ENCODE measurements around the gene CATSPER4. TPM values are rescaled to one million over a fixed set of nuclear protein-coding genes. Genes with fewer than 3 reads are reported as not detected.
A peak's percentile ranks its signal among the peaks of the same experiment; 100 is the strongest.

The CATSPER4 gene
- total RNA-seq, 1 experiment from 2014 or later = 0.20 TPM

- peak; percentile 96 for DNase-seq
- Histone ChIP-seq H3K36me3 (ENCODE audit: control insufficient read depth, insufficient read depth, low read length) (no peaks in the 10 kb centered on the region), H3K4me1 (peaks cover 7% of the 10 kb centered on the region), H3K9me3 (no peaks in the 10 kb centered on the region), H3K4me3 (ENCODE audit: low read depth, low read length) (peak within 1 kb of the TSS; percentile 95), H3K27me3 (replicated peaks; ENCODE audit: control insufficient read depth, insufficient read depth, low read length) (no peaks in the 10 kb centered on the region)
- CTCF ChIA-PET = interaction anchor here (0.6 to 3.7 kb wide), 29 partner anchors 9 to 920 kb away, joined by 3 to 58 read pairs (median 4); partner anchors contain the start of genes C1orf232, CATSPER4, CNKSR1 and CRYBG2
- Mint-ChIP-seq H3K4me1 (ENCODE audit: low read depth, unreplicated experiment) (peaks cover 23% of the 10 kb centered on the region), H3K27me3 (ENCODE audit: insufficient read depth, unreplicated experiment) (no peaks in the 10 kb centered on the region), H3K9me3 (ENCODE audit: unreplicated experiment) (no peaks in the 10 kb centered on the region), H3K4me3 (ENCODE audit: unreplicated experiment) (peak within 1 kb of the TSS; percentile 88), H3K27ac (ENCODE audit: unreplicated experiment) (peak within 1 kb of the TSS; percentile 89), H3K36me3 (ENCODE audit: insufficient read depth, unreplicated experiment) (peaks cover 13% of the 10 kb centered on the region)
- POLR2A ChIA-PET = interaction anchor here (0.6 to 1.4 kb wide), 7 partner anchors 27 to 388 kb away, joined by 3 to 10 read pairs (median 4); partner anchors contain the start of genes CNKSR1 and ZNF593
- BruUV-seq (replicated peaks) = TSS peak; percentile 28
- peak; percentile 66 to 83 for TF ChIP-seq CTCF (IDR thresholded peaks at IDR 0.05; ENCODE audit: insufficient read depth in 1 of 2, low read depth in 1 of 2, low read length in 1 of 2, severe bottlenecking in 1 of 2, unreplicated experiment in 1 of 2)
- intact Hi-C loops (cut with micrococcal nuclease; ENCODE audit: unreplicated experiment) = loop anchor here (1.0 to 5.0 kb wide), 3 partner anchors 42 to 65 kb away; partner anchors contain the start of genes CATSPER4 and ZNF593
These were observed 43.7 kb downstream of the CATSPER4 start, which contains the start of gene CEP85 for GRCh38 chr1:26233903-26234643. Gene CEP85, plus strand, starts transcription at chr1:26234200. Its CDS starts 5,584 bp downstream, at chr1:26239784.

GRCh38 chr1:26234644-26235370 lies 44.4 kb downstream of the CATSPER4 start:
- H3K27ac Mint-ChIP-seq (ENCODE audit: unreplicated experiment) = peak overlapping the region; percentile 89
- no peaks in the 10 kb centered on the region for H3K27me3 ChIP-seq (replicated peaks; ENCODE audit: control insufficient read depth, insufficient read depth, low read length)
- no peaks in the 10 kb centered on the region for H3K36me3 ChIP-seq (ENCODE audit: control insufficient read depth, insufficient read depth, low read length)
- no peak for TF ChIP-seq CTCF (IDR thresholded peaks at IDR 0.05; ENCODE audit: insufficient read depth in 1 of 2, low read depth in 1 of 2, low read length in 1 of 2, severe bottlenecking in 1 of 2, unreplicated experiment in 1 of 2)
- peak in 1 of 2 experiments; percentile 18 for DNase-seq
- POLR2A ChIA-PET = interaction anchor here (0.6 to 1.4 kb wide), 6 partner anchors 27 to 65 kb away, joined by 3 to 10 read pairs (median 4); partner anchors contain the start of genes CNKSR1 and ZNF593
- peaks cover 7% of the 10 kb centered on the region for H3K4me1 ChIP-seq
- CTCF ChIA-PET = interaction anchor here (0.6 to 3.7 kb wide), 27 partner anchors 10 to 920 kb away, joined by 3 to 58 read pairs (median 4); partner anchors contain the start of genes C1orf232, CATSPER4, CNKSR1 and CRYBG2
- H3K9me3 Mint-ChIP-seq (ENCODE audit: unreplicated experiment) = no peaks in the 10 kb centered on the region
- H3K4me3 Mint-ChIP-seq (ENCODE audit: unreplicated experiment) = peak overlapping the region; percentile 88
- peaks cover 23% of the 10 kb centered on the region for H3K4me1 Mint-ChIP-seq (ENCODE audit: low read depth, unreplicated experiment)
- BruUV-seq (replicated peaks) = no TSS peak
- intact Hi-C loops (cut with micrococcal nuclease; ENCODE audit: unreplicated experiment) = loop anchor here (1.0 to 5.0 kb wide), 3 partner anchors 43 to 66 kb away; partner anchors contain the start of genes CATSPER4 and ZNF593
- H3K27me3 Mint-ChIP-seq (ENCODE audit: insufficient read depth, unreplicated experiment) = no peaks in the 10 kb centered on the region
- no peaks in the 10 kb centered on the region for H3K9me3 ChIP-seq
- H3K4me3 ChIP-seq (ENCODE audit: low read depth, low read length) = peak overlapping the region; percentile 95
- H3K36me3 Mint-ChIP-seq (ENCODE audit: insufficient read depth, unreplicated experiment) = peaks cover 13% of the 10 kb centered on the region

Data from Caco-2 (cell line).